Measurements from ENCODE around the gene ATP6V1B1. TPM values are rescaled to one million over a fixed set of nuclear protein-coding genes. Genes with fewer than 3 reads are reported as not detected.

Gene ATP6V1B1
- total RNA-seq, 2 donors from 2014 or later = not detected

- H3K9me3 Mint-ChIP-seq = no peaks in the 10 kb centered on the region
- DNase-seq = no peak
- no peaks in the 10 kb centered on the region for H3K36me3 Mint-ChIP-seq (ENCODE audit: insufficient read depth in 2 of 2)
- ATAC-seq (replicated peaks in 1 of 2) = no peak
- H3K4me3 Mint-ChIP-seq = no peak overlapping the region
- no peak overlapping the region for H3K27ac Mint-ChIP-seq
- H3K27me3 Mint-ChIP-seq (ENCODE audit: low read depth) = peaks cover 31% of the 10 kb centered on the region
- peaks cover 3% of the 10 kb centered on the region for H3K4me1 Mint-ChIP-seq (ENCODE audit: low read depth)
Measured at GRCh38 chr2:70937866-70938585, 2.3 kb downstream of the ATP6V1B1 start.

- no peak overlapping the region for H3K4me3 Mint-ChIP-seq
- no peaks in the 10 kb centered on the region for H3K36me3 Mint-ChIP-seq (ENCODE audit: insufficient read depth in 2 of 2)
- peaks cover 3% of the 10 kb centered on the region for H3K4me1 Mint-ChIP-seq (ENCODE audit: low read depth)
- DNase-seq (no peak), ATAC-seq (replicated peaks in 1 of 2) (no peak)
- peaks cover 31% of the 10 kb centered on the region for H3K27me3 Mint-ChIP-seq (ENCODE audit: low read depth)
- no peaks in the 10 kb centered on the region for H3K9me3 Mint-ChIP-seq
- no peak overlapping the region for H3K27ac Mint-ChIP-seq
Measured at GRCh38 chr2:70938586-70938950, 2.9 kb downstream of the ATP6V1B1 start.

GRCh38 chr2:70939001-70939838 lies 3.5 kb downstream of the ATP6V1B1 start:
- no peak overlapping the region for H3K4me3 Mint-ChIP-seq
- no peaks in the 10 kb centered on the region for H3K36me3 Mint-ChIP-seq (ENCODE audit: insufficient read depth in 2 of 2)
- H3K27me3 Mint-ChIP-seq (ENCODE audit: low read depth) = peaks cover 37% of the 10 kb centered on the region
- no peak overlapping the region for H3K27ac Mint-ChIP-seq
- ATAC-seq (replicated peaks in 1 of 2) = no peak
- H3K4me1 Mint-ChIP-seq (ENCODE audit: low read depth) = peaks cover 3% of the 10 kb centered on the region
- DNase-seq = no peak
- H3K9me3 Mint-ChIP-seq = no peaks in the 10 kb centered on the region

- Mint-ChIP-seq H3K27ac (no peak overlapping the region), H3K4me3 (no peak overlapping the region), H3K36me3 (ENCODE audit: insufficient read depth in 2 of 2) (no peaks in the 10 kb centered on the region), H3K4me1 (ENCODE audit: low read depth) (no peaks in the 10 kb centered on the region), H3K27me3 (ENCODE audit: low read depth) (peaks cover 38% of the 10 kb centered on the region), H3K9me3 (no peaks in the 10 kb centered on the region)
- ATAC-seq (replicated peaks in 1 of 2) (no peak), DNase-seq (no peak)
Measured at GRCh38 chr2:70939839-70940580, 4.3 kb downstream of the ATP6V1B1 start.

GRCh38 chr2:70941186-70941585 lies 5.5 kb downstream of the ATP6V1B1 start:
- ATAC-seq (replicated peaks in 1 of 2) (no peak), DNase-seq (no peak)
- no peaks in the 10 kb centered on the region for H3K9me3 Mint-ChIP-seq
- no peak overlapping the region for H3K27ac Mint-ChIP-seq
- no peak overlapping the region for H3K4me3 Mint-ChIP-seq
- peaks cover 44% of the 10 kb centered on the region for H3K27me3 Mint-ChIP-seq (ENCODE audit: low read depth)
- no peaks in the 10 kb centered on the region for H3K36me3 Mint-ChIP-seq (ENCODE audit: insufficient read depth in 2 of 2)
- H3K4me1 Mint-ChIP-seq (ENCODE audit: low read depth) = no peaks in the 10 kb centered on the region

- Mint-ChIP-seq H3K36me3 (ENCODE audit: insufficient read depth in 2 of 2) (no peaks in the 10 kb centered on the region), H3K27me3 (ENCODE audit: low read depth) (peaks cover 44% of the 10 kb centered on the region), H3K4me1 (ENCODE audit: low read depth) (peaks cover 2% of the 10 kb centered on the region), H3K9me3 (no peaks in the 10 kb centered on the region), H3K4me3 (no peak overlapping the region), H3K27ac (no peak overlapping the region)
- no peak for DNase-seq
- ATAC-seq (replicated peaks in 1 of 2) = no peak
Measured at GRCh38 chr2:70941701-70942100, 6.0 kb downstream of the ATP6V1B1 start.

GRCh38 chr2:70942396-70943204 lies 6.9 kb downstream of the ATP6V1B1 start:
- H3K27me3 Mint-ChIP-seq (ENCODE audit: low read depth) = peaks cover 45% of the 10 kb centered on the region
- no peak overlapping the region for H3K4me3 Mint-ChIP-seq
- DNase-seq (no peak), ATAC-seq (replicated peaks in 1 of 2) (no peak)
- H3K4me1 Mint-ChIP-seq (ENCODE audit: low read depth) = peaks cover 11% of the 10 kb centered on the region
- H3K27ac Mint-ChIP-seq = no peak overlapping the region
- H3K9me3 Mint-ChIP-seq = no peaks in the 10 kb centered on the region
- no peaks in the 10 kb centered on the region for H3K36me3 Mint-ChIP-seq (ENCODE audit: insufficient read depth in 2 of 2)

GRCh38 chr2:70943205-70943871 lies 7.6 kb downstream of the ATP6V1B1 start:
- no peak for DNase-seq
- Mint-ChIP-seq H3K36me3 (ENCODE audit: insufficient read depth in 2 of 2) (no peaks in the 10 kb centered on the region), H3K27me3 (ENCODE audit: low read depth) (peaks cover 50% of the 10 kb centered on the region), H3K9me3 (no peaks in the 10 kb centered on the region), H3K27ac (no peak overlapping the region), H3K4me3 (no peak overlapping the region), H3K4me1 (ENCODE audit: low read depth) (peaks cover 19% of the 10 kb centered on the region)
- no peak for ATAC-seq (replicated peaks in 1 of 2)

- ATAC-seq (replicated peaks in 1 of 2) (no peak), DNase-seq (no peak)
- Mint-ChIP-seq H3K27me3 (ENCODE audit: low read depth) (peaks cover 49% of the 10 kb centered on the region), H3K27ac (no peak overlapping the region), H3K36me3 (ENCODE audit: insufficient read depth in 2 of 2) (no peaks in the 10 kb centered on the region), H3K4me1 (ENCODE audit: low read depth) (peaks cover 21% of the 10 kb centered on the region), H3K9me3 (no peaks in the 10 kb centered on the region), H3K4me3 (no peak overlapping the region)
Measured at GRCh38 chr2:70944111-70944690, 8.5 kb downstream of the ATP6V1B1 start.

- H3K4me1 Mint-ChIP-seq (ENCODE audit: low read depth) = peaks cover 21% of the 10 kb centered on the region
- H3K9me3 Mint-ChIP-seq = no peaks in the 10 kb centered on the region
- ATAC-seq (replicated peaks in 1 of 2) = no peak
- H3K4me3 Mint-ChIP-seq = no peak overlapping the region
- peaks cover 34% of the 10 kb centered on the region for H3K27me3 Mint-ChIP-seq (ENCODE audit: low read depth)
- H3K36me3 Mint-ChIP-seq (ENCODE audit: insufficient read depth in 2 of 2) = no peaks in the 10 kb centered on the region
- DNase-seq = peak; percentile 52 to 61
- H3K27ac Mint-ChIP-seq = no peak overlapping the region
Measured at GRCh38 chr2:70946832-70947442, 11.2 kb downstream of the ATP6V1B1 start.

GRCh38 chr2:70947556-70948184 lies 12.0 kb downstream of the ATP6V1B1 start:
- peak; percentile 48 to 56 for ATAC-seq (replicated peaks in 1 of 2)
- Mint-ChIP-seq H3K27ac (no peak overlapping the region), H3K4me3 (peak overlapping the region; percentile 87 to 90), H3K36me3 (ENCODE audit: insufficient read depth in 2 of 2) (no peaks in the 10 kb centered on the region), H3K9me3 (no peaks in the 10 kb centered on the region), H3K4me1 (ENCODE audit: low read depth) (peaks cover 21% of the 10 kb centered on the region), H3K27me3 (ENCODE audit: low read depth) (peaks cover 34% of the 10 kb centered on the region)
- DNase-seq = peak in 1 of 2 donors; percentile 18
